ENCODE measurements around the gene CLASP1.

- TF ChIP-seq CTCF (IDR thresholded peaks at IDR 0.05): no peak
- TF ChIP-seq POLR2AphosphoS5 (IDR thresholded peaks at IDR 0.05; ENCODE audit: insufficient read depth in 1 of 2, low read depth in 1 of 2): no peak
- no peak for TF ChIP-seq POLR2A (IDR thresholded peaks at IDR 0.05)
These were observed 84.4 kb downstream of the CLASP1 start for GRCh38 chr2:121564905-121565304.

Data from vagina (tissue), 2 donors.